ENCODE data around the gene TMEM184B.
A peak's percentile ranks its signal among the peaks of the same experiment; 100 is the strongest.
"Not testable (repeated sequence)": the region's sequence is repeated elsewhere in the genome, so short reads cannot be mapped to it uniquely, and the experiment has no call there.

Gene TMEM184B

DNA sequence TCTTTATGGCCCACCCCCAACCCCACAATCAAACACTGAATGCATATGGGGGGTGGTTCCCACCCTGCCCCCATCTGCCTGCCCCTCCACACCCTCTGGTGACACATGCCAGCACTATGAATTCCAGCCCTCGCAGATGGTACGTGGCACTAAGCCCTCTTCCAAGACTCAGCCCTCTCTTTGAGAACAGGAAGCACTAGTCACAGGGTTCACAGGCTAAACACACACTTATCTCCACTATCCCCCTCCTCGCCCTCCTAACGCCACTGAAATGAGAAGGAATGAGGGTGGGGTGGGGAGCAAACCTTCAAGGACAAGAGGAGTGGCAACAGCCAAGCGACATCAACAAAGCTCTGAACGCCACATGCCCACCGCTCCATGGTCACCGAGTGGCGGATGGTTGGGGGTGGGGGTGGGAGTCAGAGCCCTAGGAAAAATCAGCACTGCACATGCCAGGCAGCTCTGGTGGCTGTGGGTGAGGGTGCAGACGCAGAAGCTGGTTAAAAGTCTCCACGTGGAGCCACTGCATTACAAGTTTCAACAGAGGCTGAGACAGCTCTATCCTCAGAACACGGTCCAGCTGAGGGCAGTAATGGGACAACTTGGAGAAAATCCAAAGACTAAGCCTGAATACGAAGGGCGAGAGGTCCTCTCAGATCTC, 33.6 kb downstream of the TMEM184B start:
- Histone ChIP-seq H3K27ac (peak overlapping the region; percentile 70 to 73), H3K36me3 (peaks cover 0 to 42% (median 37%) of the 10 kb centered on the region in 3 donors)

DNA sequence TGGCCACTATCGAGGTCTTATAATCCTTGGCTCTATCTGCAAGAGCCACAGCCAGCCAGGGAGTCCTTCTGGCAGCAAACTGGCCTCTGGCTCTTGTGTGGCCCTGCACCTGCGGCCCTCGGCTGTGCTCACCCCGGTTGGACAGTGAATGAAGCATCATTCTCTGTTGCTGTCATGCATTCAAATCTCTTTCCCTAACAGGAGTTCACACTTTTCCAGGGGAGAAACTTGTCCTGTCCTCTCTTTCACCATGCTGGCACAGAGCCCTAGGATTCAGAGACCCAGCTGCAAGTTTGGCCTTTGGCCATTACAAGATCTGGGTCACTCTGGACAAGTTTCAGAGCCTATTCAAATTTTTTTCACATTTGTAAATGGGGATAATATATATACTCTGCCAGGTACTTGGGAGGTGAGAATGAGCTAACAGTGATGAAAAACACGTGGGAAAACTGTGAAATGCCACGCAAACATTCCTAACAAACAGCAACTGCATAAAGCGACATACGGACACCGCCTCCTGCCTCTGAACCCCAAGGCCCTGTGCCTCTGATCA, 34.2 kb downstream of the TMEM184B start:
- DNase-seq, result no peak
- Histone ChIP-seq H3K4me1 (peaks cover 0 to 53% (median 39%) of the 10 kb centered on the region in 4 donors), H3K4me3 (peak overlapping the region in 1 of 2 donors; percentile 21), H3K9me3 (no peaks in the 10 kb centered on the region), H3K36me3 (peaks cover 0 to 42% (median 35%) of the 10 kb centered on the region in 3 donors), H3K27ac (peak overlapping the region; percentile 70 to 73), H3K27me3 (no peaks in the 10 kb centered on the region)
- intact Hi-C loops (cut with DNase I; ENCODE audit: low total_unique reads), result no loop called here
- TF ChIP-seq, protein P1, sequence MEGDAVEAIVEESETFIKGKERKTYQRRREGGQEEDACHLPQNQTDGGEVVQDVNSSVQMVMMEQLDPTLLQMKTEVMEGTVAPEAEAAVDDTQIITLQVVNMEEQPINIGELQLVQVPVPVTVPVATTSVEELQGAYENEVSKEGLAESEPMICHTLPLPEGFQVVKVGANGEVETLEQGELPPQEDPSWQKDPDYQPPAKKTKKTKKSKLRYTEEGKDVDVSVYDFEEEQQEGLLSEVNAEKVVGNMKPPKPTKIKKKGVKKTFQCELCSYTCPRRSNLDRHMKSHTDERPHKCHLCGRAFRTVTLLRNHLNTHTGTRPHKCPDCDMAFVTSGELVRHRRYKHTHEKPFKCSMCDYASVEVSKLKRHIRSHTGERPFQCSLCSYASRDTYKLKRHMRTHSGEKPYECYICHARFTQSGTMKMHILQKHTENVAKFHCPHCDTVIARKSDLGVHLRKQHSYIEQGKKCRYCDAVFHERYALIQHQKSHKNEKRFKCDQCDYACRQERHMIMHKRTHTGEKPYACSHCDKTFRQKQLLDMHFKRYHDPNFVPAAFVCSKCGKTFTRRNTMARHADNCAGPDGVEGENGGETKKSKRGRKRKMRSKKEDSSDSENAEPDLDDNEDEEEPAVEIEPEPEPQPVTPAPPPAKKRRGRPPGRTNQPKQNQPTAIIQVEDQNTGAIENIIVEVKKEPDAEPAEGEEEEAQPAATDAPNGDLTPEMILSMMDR (IDR thresholded peaks at IDR 0.05), result no peak

More for the DNA sequence above, 33.6 kb downstream of the TMEM184B start:
- Histone ChIP-seq H3K4me1 (peaks cover 0 to 59% (median 45%) of the 10 kb centered on the region in 4 donors), H3K9me3 (no peaks in the 10 kb centered on the region), H3K27me3 (no peaks in the 10 kb centered on the region), H3K4me3 (peak overlapping the region in 1 of 2 donors; percentile 21)
- DNase-seq, result peak; percentile 47 to 83
- TF ChIP-seq, protein P1 (IDR thresholded peaks at IDR 0.05), result peak; percentile 36 to 37
- intact Hi-C loops (cut with DNase I; ENCODE audit: low total_unique reads), result no loop called here

DNA sequence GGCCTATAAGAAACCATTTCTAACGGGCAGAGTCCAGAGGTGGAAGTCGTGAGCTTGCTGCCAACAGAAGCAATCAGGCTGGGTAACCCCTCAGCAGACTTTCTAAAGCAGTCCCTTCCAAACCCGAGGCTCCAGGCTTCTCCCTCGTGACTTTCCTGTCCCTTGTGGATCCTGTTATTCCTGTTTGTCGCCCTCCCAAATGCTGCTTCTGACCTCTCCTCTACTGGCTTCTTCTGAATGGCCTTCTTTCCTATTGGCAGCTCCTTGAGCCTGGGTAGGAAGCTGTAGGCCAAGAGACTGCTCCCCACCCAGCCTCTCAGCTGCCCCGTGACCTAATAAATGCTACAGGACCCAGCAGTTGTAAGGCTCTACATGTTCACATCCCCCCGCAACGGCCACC, 36.0 kb downstream of the TMEM184B start:
- Histone ChIP-seq H3K4me3 (no peak overlapping the region), H3K4me1 (peaks cover 0 to 37% (median 27%) of the 10 kb centered on the region in 4 donors), H3K9me3 (no peaks in the 10 kb centered on the region), H3K27ac (peak overlapping the region; percentile 5 to 34), H3K36me3 (peaks cover 0 to 50% (median 47%) of the 10 kb centered on the region in 3 donors), H3K27me3 (no peaks in the 10 kb centered on the region)
- DNase-seq, result no peak
- TF ChIP-seq, protein P1 (IDR thresholded peaks at IDR 0.05), result no peak
- intact Hi-C loops (cut with DNase I; ENCODE audit: low total_unique reads), result no loop called here

DNA sequence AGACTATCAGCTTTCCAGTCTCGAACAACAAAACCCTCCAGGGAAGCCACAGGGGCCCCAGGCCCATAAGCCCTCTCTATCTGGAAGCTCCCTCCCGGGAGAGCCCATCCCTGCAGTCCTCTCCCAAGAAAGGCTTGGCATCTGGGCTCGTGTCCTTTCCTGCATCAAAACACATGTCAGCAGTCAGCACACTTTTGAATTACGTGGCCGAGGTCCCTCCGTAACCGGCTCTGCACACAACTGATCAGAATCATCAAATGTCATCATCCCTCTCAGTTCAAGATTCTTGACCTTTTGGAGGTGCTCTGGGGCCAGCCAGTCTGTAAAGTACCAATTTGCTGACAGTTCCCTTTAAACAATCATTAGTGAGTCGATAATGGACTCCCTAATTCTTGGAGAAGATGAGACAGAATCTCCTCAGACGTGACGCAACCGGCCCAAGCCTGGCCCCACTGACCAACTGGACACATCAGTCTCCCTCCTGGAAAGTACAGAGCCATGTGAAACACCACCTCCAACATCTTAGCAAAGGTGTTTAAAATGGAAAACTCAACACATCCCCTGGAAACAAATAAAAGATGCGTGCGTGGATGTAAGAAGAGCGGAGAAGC, 37.5 kb downstream of the TMEM184B start:
- H3K27ac ChIP-seq, result no peak overlapping the region
- intact Hi-C loops (cut with DNase I; ENCODE audit: low total_unique reads), result no loop called here
- H3K27me3 ChIP-seq, result no peaks in the 10 kb centered on the region
- H3K4me1 ChIP-seq, result peaks cover 0 to 35% (median 23%) of the 10 kb centered on the region in 4 donors
- H3K36me3 ChIP-seq, result peaks cover 10 to 64% (median 61%) of the 10 kb centered on the region in 3 donors
- no peaks in the 10 kb centered on the region for H3K9me3 ChIP-seq
- no peak overlapping the region for H3K4me3 ChIP-seq
- DNase-seq, result no peak
- TF ChIP-seq, protein P1 (IDR thresholded peaks at IDR 0.05), result no peak

DNA sequence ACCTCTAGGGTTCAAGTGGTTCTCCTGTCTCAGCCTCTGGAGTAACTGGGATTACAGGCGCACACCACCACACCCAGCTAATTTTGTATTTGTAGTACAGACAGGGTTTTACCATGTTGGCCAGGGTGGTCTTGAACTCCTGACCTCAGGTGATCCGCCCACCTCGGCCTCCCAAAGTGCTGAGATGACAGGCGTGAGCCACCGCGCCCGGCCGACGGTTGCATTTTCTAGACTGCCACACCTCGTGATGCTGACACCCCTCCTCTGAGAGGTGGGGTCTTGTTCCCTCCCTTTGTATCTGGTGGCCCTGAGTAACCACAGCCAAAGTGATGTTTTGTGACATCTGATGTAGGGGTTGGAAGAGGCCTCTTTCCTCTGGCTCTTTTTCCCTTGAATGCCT, 39.0 kb downstream of the TMEM184B start:
- H3K4me3 ChIP-seq; DNase-seq; H3K9me3 ChIP-seq; intact Hi-C loops (cut with DNase I; ENCODE audit: low total_unique reads); H3K27ac ChIP-seq; H3K27me3 ChIP-seq: not testable (repeated sequence)
- Histone ChIP-seq H3K36me3 (peaks cover 14 to 71% (median 68%) of the 10 kb centered on the region in 3 donors), H3K4me1 (peaks cover 0 to 32% (median 12%) of the 10 kb centered on the region in 4 donors)

DNA sequence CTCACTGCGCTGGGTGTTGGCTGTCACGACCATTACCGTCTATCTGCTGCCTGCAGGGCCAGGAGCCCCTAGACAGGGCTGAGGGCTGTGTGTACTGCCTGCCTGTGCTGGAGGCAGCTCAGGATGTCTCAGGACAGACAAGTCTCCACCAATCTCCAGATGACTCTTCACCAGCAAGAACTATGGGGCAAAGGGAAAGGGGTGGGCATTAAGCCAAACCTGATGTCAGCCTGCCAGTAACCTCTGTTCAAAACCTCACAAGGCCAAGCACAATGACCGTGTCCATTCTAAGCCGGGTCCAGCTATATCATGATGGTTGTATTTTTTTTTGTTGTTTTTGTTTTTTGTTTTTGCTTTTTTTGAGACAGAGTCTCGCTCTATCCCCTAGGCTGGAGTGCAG, 39.4 kb downstream of the TMEM184B start:
- H3K4me1 ChIP-seq, result peaks cover 0 to 32% (median 11%) of the 10 kb centered on the region in 4 donors
- peaks cover 14 to 73% (median 68%) of the 10 kb centered on the region in 3 donors for H3K36me3 ChIP-seq
- no peaks in the 10 kb centered on the region for H3K9me3 ChIP-seq
- TF ChIP-seq, protein P1 (IDR thresholded peaks at IDR 0.05), result no peak
- no peak overlapping the region for H3K4me3 ChIP-seq
- H3K27ac ChIP-seq, result no peak overlapping the region
- no peak for DNase-seq
- intact Hi-C loops (cut with DNase I; ENCODE audit: low total_unique reads), result no loop called here
- no peaks in the 10 kb centered on the region for H3K27me3 ChIP-seq

All from tibial artery (tissue), 4 donors.